Smooth muscle cell (in vitro differentiated cells): Measurements from ENCODE around the gene RASGEF1C. TPM values are rescaled to one million over a fixed set of nuclear protein-coding genes. Genes with fewer than 3 reads are reported as not detected.

ENCODE experiments used
- DNase-seq: peaks from one replicate; lab custom pipeline; 2025; ENCODE audit not compliant: unreplicated experiment; lab: John Stamatoyannopoulos, UW
- H2AFZ ChIP-seq: fragments of 200-600 bp; sonication (generic); 2 replicates; pipeline ENCODE4 v1.6.0; 2016; ENCODE audit warnings: antibody characterized with exemption, low read depth, mild to moderate bottlenecking
- H3F3A ChIP-seq: fragments of 200-600 bp; sonication (generic); 2 replicates; pipeline ENCODE4 v1.6.0; 2017; ENCODE audit warnings: antibody characterized with exemption, low read depth
- H3K27ac ChIP-seq: fragments of 200-600 bp; sonication (generic); 2 replicates; pipeline ENCODE4 v1.5.1; 2016; ENCODE audit warnings: low read depth, mild to moderate bottlenecking
- H3K27me3 ChIP-seq: fragments of 200-600 bp; sonication (generic); 2 replicates; pipeline ENCODE4 v1.6.1; 2016; ENCODE audit warnings: low read depth, mild to moderate bottlenecking
- H3K36me3 ChIP-seq: fragments of 200-600 bp; sonication (generic); 2 replicates; pipeline ENCODE4 v1.5.1; 2016; ENCODE audit warnings: low read depth
- H3K4me1 ChIP-seq: fragments of 200-600 bp; sonication (generic); 2 replicates; pipeline ENCODE4 v1.5.1; 2016; ENCODE audit warnings: low read depth
- H3K4me2 ChIP-seq: fragments of 200-600 bp; sonication (generic); 2 replicates; pipeline ENCODE4 v1.6.0; 2016; ENCODE audit warnings: mild to moderate bottlenecking
- H3K4me3 ChIP-seq: fragments of 200-600 bp; sonication (generic); 2 replicates; pipeline ENCODE4 v1.5.1; 2016; ENCODE audit warnings: mild to moderate bottlenecking
- H3K79me2 ChIP-seq: fragments of 200-600 bp; sonication (generic); 2 replicates; pipeline ENCODE4 v1.6.0; 2016; ENCODE audit warnings: low read depth, mild to moderate bottlenecking
- H3K9ac ChIP-seq: fragments of 200-600 bp; sonication (generic); 2 replicates; pipeline ENCODE4 v1.6.0; 2016; ENCODE audit warnings: low read depth
- H3K9me3 ChIP-seq: fragments of 200-600 bp; sonication (generic); replicated peaks from 2 replicates; pipeline ENCODE4 v1.5.1; 2016; ENCODE audit warnings: low read depth
- H4K20me1 ChIP-seq: fragments of 200-600 bp; sonication (generic); 2 replicates; pipeline ENCODE4 v1.6.0; 2016; ENCODE audit warnings: low read depth
- CTCF ChIP-seq: fragments of 200-600 bp; sonication (generic); IDR thresholded peaks from 2 replicates; pipeline ENCODE4 v1.5.1; 2017; ENCODE audit warnings: borderline replicate concordance, mild to moderate bottlenecking, antibody characterized with exemption; ENCODE audit not compliant: insufficient read depth, poor library complexity, severe bottlenecking
- WGBS: methylation state at CpG from one replicate; pipeline ENCODE4 v1.1.7; 2016; ENCODE audit warnings: low lambda C conversion rate; 5-methylcytosine and 5-hydroxymethylcytosine counted together
- polyA plus RNA-seq: library from polyadenylated mRNA; unstranded; fragments of >200 nt; fragmentation: Nextera tagmentation; extraction: Ambion mirVana; gene quantifications from 2 replicates; pipeline ENCODE4 v1.2.1, GENCODE V29; 2016
- total RNA-seq: library from RNA; depleted of rRNA; stranded (reverse); fragments of >200 nt; gene quantifications from 2 replicates; pipeline ENCODE4 v1.2.3, GENCODE V29; 2014

The RASGEF1C gene
- total and polyA plus RNA-seq, 2 experiments from 2014 or later, result 0.14 TPM; not detected in 1

GRCh38 chr5:180179442-180180420 is 29.3 kb downstream of the RASGEF1C start:
- H3K27ac ChIP-seq, result no peak overlapping the region
- no peaks in the 10 kb centered on the region for H3K27me3 ChIP-seq
- TF ChIP-seq CTCF, result no peak
- no peaks in the 10 kb centered on the region for H3K79me2 ChIP-seq
- no peak overlapping the region for H3K4me3 ChIP-seq
- no peaks in the 10 kb centered on the region for H3K9me3 ChIP-seq
- H3K4me2 ChIP-seq, result no peak overlapping the region
- no peaks in the 10 kb centered on the region for H3F3A ChIP-seq
- H2AFZ ChIP-seq, result no peak overlapping the region
- no peak overlapping the region for H3K9ac ChIP-seq
- H4K20me1 ChIP-seq, result no peaks in the 10 kb centered on the region
- no peaks in the 10 kb centered on the region for H3K36me3 ChIP-seq
- DNase-seq, result no peak
- 82% methylated on average over 23 of the region's 23 CpGs for WGBS
- H3K4me1 ChIP-seq, result no peaks in the 10 kb centered on the region

GRCh38 chr5:180178531-180179441 is 30.2 kb downstream of the RASGEF1C start:
- Histone ChIP-seq H3K36me3 (no peaks in the 10 kb centered on the region), H3K4me3 (no peak overlapping the region), H3K27ac (no peak overlapping the region), H3K4me1 (no peaks in the 10 kb centered on the region), H3K4me2 (no peak overlapping the region), H3K9ac (no peak overlapping the region), H3K27me3 (no peaks in the 10 kb centered on the region), H3K79me2 (no peaks in the 10 kb centered on the region), H3K9me3 (no peaks in the 10 kb centered on the region), H4K20me1 (no peaks in the 10 kb centered on the region), H3F3A (no peaks in the 10 kb centered on the region), H2AFZ (no peak overlapping the region)
- DNase-seq, result no peak
- no peak for TF ChIP-seq CTCF
- WGBS, result 93% methylated on average over 24 of the region's 25 CpGs

GRCh38 chr5:180176191-180176590 is 32.8 kb downstream of the RASGEF1C start:
- 97% methylated on average over 8 of the region's 8 CpGs for WGBS
- Histone ChIP-seq H3F3A (no peaks in the 10 kb centered on the region), H3K79me2 (no peaks in the 10 kb centered on the region), H3K4me3 (no peak overlapping the region), H3K9me3 (no peaks in the 10 kb centered on the region), H2AFZ (no peak overlapping the region), H3K4me2 (no peak overlapping the region), H3K9ac (no peak overlapping the region), H3K4me1 (no peaks in the 10 kb centered on the region), H3K27ac (no peak overlapping the region), H3K36me3 (no peaks in the 10 kb centered on the region), H4K20me1 (no peaks in the 10 kb centered on the region), H3K27me3 (no peaks in the 10 kb centered on the region)
- DNase-seq, result no peak
- TF ChIP-seq CTCF, result no peak
